ENCODE data around the gene TMED1. TPM values are rescaled to one million over a fixed set of nuclear protein-coding genes. Genes with fewer than 3 reads are reported as not detected.
"Not testable (repeated sequence)": the region's sequence is repeated elsewhere in the genome, so short reads cannot be mapped to it uniquely, and the experiment has no call there.

TMED1 gene, protein sequence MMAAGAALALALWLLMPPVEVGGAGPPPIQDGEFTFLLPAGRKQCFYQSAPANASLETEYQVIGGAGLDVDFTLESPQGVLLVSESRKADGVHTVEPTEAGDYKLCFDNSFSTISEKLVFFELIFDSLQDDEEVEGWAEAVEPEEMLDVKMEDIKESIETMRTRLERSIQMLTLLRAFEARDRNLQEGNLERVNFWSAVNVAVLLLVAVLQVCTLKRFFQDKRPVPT
- polyA plus RNA-seq (ENCODE audit: insufficient read length), result 45.8 TPM
- long read RNA-seq, donor 1, transcript TMED1-201 (4 exons, 1,340 nt), result major isoform, 35 of 36 reads
- long read RNA-seq, donor 1, partial matches to known transcripts, result 0 of 36 reads
- long read RNA-seq, donor 1, other reads (novel, unspliced or antisense), result 0 of 36 reads
- long read RNA-seq, donor 2, transcript TMED1-201 (4 exons, 1,340 nt), result major isoform, 28 of 29 reads
- long read RNA-seq, donor 2, partial matches to known transcripts, result 0 of 29 reads
- long read RNA-seq, donor 2, other reads (novel, unspliced or antisense), result 0 of 29 reads
- long read RNA-seq, donor 3, transcript TMED1-201 (4 exons, 1,340 nt), result major isoform, 27 of 27 reads
- long read RNA-seq, donor 3, partial matches to known transcripts, result 0 of 27 reads
- long read RNA-seq, donor 3, other reads (novel, unspliced or antisense), result 0 of 27 reads
- long read RNA-seq, donor 4, partial matches to known transcripts, result 0 of 2 reads
- long read RNA-seq, donor 4, other reads (novel, unspliced or antisense), result 0 of 2 reads
- long read RNA-seq, donor 5, transcript TMED1-201 (4 exons, 1,340 nt), result major isoform, 63 of 70 reads
- long read RNA-seq, donor 5, partial matches to known transcripts, result 0 of 70 reads
- long read RNA-seq, donor 5, other reads (novel, unspliced or antisense), result 5 of 70 reads
- long read RNA-seq, donor 6, transcript TMED1-201 (4 exons, 1,340 nt), result major isoform, 51 of 51 reads
- long read RNA-seq, donor 6, partial matches to known transcripts, result 0 of 51 reads
- long read RNA-seq, donor 6, other reads (novel, unspliced or antisense), result 0 of 51 reads
- long read RNA-seq, donor 7, transcript TMED1-201 (4 exons, 1,340 nt), result major isoform, 39 of 50 reads
- long read RNA-seq, donor 7, partial matches to known transcripts, result 6 of 50 reads
- long read RNA-seq, donor 7, other reads (novel, unspliced or antisense), result 5 of 50 reads
- long read RNA-seq, donor 8, transcript TMED1-201 (4 exons, 1,340 nt), result major isoform, 16 of 16 reads
- long read RNA-seq, donor 8, partial matches to known transcripts, result 0 of 16 reads
- long read RNA-seq, donor 8, other reads (novel, unspliced or antisense), result 0 of 16 reads

GRCh38 chr19:10835754-10836478 lies at the start of gene TMED1:
Gene TMED1, minus strand, starts transcription at chr19:10836212. Its CDS starts 21 bp downstream, at chr19:10836191.
- peak; percentile 99 for DNase-seq

DNA sequence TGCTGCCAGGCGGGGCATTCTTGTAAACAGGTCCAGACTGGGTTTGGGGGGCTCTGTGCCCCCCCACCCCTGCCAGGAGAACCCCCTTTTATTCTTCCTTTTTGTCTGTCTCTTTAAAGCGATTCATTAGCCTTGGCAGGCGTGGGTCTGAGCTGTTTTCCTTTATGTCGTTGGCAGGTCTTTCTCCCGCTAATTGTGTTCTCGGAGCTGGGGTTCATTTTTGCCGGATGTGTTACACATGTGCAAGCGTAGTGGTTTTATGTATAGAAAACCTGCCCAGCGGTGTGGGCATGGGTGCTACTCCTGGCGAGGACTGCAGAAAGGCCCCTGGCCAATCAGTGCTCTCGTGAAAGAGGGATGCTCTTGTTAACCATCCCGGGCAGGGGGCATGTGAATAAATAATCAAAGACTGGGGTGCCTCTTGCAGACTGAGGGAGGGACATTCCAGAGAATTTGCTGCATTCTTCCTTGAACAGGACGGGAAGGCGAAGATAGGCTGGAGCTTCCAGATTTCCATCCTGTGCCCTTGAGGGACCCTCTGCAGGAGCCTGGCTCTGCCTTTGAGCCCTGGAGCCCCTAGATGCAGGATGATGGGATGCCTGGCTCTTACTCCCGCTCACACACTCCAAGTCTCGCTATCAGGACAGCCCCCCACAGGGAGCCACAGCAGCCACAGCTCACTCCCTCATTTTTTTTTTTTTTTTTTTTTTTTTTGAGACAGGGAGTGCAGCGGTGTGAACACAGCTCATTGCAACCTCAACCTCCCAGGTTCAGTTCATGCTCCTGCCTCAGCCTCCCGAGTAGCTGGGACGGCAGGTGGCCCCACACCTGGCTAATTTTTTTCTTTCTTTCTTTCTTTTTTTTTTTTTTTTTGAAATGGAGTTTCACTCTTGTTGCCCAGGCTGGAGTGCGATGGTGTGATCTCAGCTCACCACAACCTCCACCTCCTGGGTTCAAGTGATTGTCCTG lies 49.5 kb upstream of the TMED1 start:
- DNase-seq, result no peak

- DNase-seq, result no peak
These were observed 48.3 kb upstream of the TMED1 start for GRCh38 chr19:10884274-10884673.

DNA sequence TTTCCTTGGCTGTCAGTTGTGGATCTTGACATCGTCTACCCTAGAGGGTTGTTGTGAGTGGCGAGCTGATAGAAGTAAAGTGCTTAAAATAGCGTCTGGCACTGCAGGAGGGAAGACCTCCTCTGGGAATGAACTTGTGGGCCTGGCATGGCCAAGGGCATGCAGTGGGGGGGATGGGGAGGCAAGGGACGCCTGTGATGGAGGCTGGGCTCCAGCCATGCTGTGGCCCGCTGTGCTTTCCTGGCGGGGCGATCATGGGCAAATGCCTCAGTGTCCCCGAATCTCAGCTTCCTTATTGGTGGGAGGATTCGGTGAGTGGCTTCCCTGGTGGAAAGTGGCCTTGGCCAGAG lies 46.1 kb upstream of the TMED1 start:
- no peak for DNase-seq

DNA sequence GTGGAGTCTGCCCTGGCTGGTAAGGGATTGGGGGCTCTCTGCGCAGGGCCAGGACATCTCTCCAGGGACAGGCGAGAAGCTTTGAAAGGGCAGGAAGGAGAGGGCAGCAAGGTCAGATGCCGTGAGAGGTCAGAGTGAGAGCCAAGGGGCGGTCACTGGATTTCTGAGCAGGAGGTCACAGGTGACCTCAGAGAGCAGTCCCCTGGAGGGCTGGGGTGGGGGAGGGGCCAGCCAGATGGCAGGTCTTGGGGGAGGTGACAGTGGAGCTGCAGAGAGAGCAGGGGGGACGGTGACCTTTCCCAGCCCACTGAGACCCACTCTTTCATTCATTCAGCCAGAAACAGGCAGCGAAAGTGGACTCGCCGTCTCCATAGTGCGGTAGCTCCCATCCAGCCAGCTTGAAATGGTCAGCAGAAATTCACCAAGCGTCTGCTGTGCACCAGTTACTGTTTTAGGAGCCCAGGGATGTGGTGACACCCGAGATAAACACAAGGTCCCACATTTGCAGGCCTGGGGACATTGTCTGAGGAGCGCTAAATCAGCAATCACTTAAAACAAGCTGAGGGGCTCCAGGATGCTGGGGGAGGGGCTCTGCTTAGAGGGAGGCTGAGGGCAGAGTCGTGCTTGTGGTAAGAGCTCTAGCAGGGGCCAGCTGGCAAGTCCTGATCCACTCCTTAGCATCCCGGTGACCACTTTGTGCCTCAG lies 45.5 kb upstream of the TMED1 start:
- DNase-seq, result no peak

DNA sequence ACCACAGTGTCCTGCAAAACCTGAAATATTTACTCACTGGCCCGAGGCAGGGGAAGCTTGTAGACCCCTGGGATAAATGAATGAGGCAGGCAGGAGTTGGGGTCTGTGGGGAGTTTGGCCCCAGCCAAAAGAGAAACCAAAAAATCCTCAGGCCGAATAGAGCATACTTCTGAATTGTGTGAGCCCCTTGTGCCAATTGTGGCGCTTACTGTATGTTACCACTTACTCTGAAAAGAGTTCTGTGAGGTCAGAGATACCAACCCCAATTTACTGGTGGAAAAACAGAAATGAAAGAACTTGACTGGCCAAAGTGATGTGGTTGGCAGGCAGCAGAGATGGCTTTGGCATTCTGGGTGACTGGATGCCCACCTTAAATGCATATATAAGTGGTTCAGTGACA lies 42.2 kb upstream of the TMED1 start:
- no peak for DNase-seq

GRCh38 chr19:10877608-10878007 lies 41.6 kb upstream of the TMED1 start:
- DNase-seq, result not testable (repeated sequence)

GRCh38 chr19:10876459-10877240 lies 40.6 kb upstream of the TMED1 start:
- DNase-seq, result no peak

DNA sequence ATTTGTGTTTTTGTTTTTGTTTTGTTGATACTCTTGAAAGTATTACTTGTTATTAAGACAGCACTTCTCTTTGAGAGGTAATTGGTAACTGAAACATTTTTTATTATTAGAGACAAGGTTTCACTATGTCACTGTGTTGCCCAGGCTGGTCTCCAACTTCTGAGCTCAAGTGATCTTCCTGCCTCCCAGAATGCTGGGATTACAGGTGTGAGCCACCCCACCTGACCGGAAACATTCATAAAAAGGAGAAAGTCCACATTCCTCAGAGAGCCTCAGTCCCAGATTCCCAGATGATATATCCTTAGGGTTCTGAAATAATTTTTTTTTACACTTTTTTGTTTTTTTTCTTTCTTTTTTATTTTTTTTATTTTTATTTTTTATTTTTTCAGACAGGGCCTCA lies 38.0 kb upstream of the TMED1 start:
- DNase-seq, result no peak

DNA sequence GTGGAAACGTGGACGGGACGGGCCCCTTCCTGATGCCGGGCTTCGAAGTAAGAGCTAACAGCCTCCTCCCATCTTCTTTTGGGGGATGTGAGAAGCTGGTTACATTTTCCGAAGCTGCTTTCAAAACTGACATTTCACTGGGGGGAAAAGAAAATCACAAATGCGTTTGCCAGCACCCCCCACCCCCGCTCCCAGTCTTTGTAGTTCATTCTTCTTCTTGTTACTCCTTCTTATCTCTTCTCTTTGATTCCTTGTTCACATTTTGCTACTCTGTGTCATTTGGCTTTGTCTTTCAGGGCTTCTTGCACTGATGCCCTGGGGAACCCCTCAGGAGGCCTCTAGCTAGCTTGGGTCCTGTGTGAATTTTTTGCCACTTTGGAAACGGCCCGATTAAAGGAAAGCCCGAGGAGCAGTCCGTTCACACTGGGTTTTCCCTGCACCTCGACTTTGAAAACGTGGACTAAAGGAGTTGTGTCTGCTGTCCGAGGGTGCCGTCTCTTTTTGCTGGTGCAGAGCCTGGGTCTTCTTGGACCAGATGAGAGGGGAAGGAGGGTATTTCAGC lies 36.6 kb upstream of the TMED1 start:
- DNase-seq, result no peak

- DNase-seq, result no peak
These were observed 35.9 kb upstream of the TMED1 start for GRCh38 chr19:10871711-10872545.

DNA sequence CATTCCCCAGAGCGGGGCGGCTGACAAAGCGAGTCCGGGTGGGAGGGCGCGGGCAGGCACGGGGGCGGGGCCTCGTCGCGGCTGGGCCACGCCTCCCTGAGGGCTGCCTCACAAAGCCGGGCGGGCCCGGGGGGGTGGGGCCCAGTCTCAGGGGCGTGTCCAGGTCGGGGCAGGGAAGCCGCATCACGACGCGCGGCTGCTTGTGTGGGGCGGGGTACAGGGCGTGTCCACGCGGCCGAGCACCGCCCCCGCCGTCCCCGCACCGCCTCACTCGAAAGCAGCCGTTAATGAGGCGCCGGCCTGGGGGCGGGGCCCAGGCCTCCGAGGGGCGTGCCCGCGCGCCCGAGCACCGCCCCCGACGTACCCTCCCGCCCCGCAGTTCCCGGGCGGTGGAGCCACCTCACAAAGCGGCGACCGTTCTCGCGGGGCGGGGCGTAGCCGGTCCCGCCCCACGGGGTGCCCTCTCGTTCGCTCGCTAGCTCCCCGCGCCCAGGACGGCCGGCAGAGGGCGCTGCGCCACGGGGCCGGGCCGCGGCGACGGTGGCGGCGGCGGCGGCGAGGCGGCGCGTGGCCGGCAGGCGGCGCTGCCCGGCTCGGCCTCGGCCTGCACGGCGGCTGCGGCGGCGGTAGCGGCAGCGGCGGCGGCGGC lies 35.1 kb upstream of the TMED1 start, which contains the start of gene CARM1:
TSS of gene CARM1 (plus strand) at position 599 of the 649 bp plus-strand sequence. CDS start 150 bp downstream, outside the sequence.
- DNase-seq, result peak; percentile 98

- no peak for DNase-seq
These were observed 34.5 kb upstream of the TMED1 start for GRCh38 chr19:10870501-10870954.

GRCh38 chr19:10869872-10870311 lies 33.9 kb upstream of the TMED1 start:
- not testable (repeated sequence) for DNase-seq

DNA sequence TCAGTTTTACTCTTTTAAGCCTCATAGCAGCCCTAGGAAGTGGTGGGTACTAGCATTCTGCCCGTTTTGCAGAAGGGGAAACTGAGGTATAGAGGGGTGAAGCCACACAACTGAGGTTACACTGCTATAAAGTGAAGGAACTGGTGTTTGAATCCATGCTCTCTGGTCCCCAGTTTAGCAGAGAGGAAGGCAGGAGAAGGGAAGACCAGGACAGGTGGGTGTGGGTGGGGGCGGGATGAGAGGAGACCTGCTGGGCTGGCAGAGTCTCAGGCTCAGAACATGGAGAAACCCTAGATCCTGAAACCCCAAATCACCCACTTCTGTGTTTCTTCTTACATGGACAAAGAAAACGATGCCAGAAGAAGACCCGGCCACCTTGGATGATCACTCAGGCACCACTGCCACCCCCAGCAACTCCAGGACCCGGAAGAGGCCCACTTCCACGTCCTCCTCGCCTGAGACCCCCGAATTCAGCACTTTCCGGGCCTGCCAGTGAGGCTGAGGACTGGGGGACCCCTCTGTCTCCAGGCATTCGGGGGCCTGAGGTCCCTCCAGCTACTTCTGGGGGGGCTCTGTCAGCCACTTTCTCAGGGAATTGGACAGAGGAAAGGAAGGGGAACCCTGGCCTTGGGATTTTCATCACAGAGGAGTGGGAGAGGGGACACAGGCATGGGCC lies 33.0 kb upstream of the TMED1 start:
- no peak for DNase-seq

GRCh38 chr19:10866495-10866894 lies 30.5 kb upstream of the TMED1 start:
- DNase-seq, result no peak
